Measurements from ENCODE around the gene STAG1.

GRCh38 chr3:136714020-136714419, 38.2 kb downstream of the STAG1 start:
- TF ChIP-seq POLR2A (IDR thresholded peaks at IDR 0.05), result no peak
- no peak for TF ChIP-seq CTCF (IDR thresholded peaks at IDR 0.05)
- no peak for TF ChIP-seq EP300 (IDR thresholded peaks at IDR 0.05)
